Measurements from ENCODE around the gene MYL9. TPM values are rescaled to one million over a fixed set of nuclear protein-coding genes. Genes with fewer than 3 reads are reported as not detected.
A peak's percentile ranks its signal among the peaks of the same experiment; 100 is the strongest.

The MYL9 gene
- not detected for total RNA-seq

DNA sequence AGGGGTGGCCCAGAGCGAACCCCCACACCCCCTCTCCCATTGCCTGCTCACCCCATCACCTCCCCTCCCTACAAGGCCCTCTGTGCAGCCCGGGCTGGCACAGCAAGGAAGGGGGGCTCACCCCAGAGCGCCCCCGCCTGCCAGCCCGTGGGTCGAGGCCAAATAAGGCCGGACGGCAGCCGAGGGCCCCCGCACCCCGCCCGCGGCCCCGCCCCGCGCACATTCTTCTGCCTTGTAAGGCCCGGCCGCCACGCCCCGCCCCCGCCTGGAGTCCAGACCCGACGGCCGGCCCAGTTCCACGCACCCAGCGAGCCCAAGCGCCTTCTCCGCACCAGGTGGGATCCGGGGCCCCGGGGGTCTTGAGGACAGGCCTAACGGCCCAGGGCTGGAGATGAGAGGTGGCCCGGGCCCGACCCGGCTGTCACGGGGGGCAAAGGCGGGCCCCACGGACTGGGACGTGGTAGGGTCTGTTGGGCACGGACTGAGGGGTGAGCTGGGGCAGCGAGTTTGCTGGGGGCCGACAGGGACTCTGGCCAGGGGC, at the start of gene MYL9:
TSS of gene MYL9 (plus strand) at position 293 of the 541 bp plus-strand sequence. CDS start 3,366 bp downstream, outside the sequence.
- no peak for TF ChIP-seq CTCF (IDR thresholded peaks at IDR 0.05)
- ChIA-PET CTCF (interaction anchor here (0.7 kb wide), 1 partner anchor 18 kb away, joined by 3 read pairs; no protein-coding TSS in a partner anchor), POLR2A (no interaction called here)
- H3K27me3 Mint-ChIP-seq: no peaks in the 10 kb centered on the region
- H3K9me3 Mint-ChIP-seq: no peaks in the 10 kb centered on the region
- no peaks in the 10 kb centered on the region for H3K36me3 Mint-ChIP-seq (ENCODE audit: low read depth)
- no peak within 1 kb of the TSS for H3K4me3 Mint-ChIP-seq
- no peaks in the 10 kb centered on the region for H3K4me1 Mint-ChIP-seq (ENCODE audit: low read depth)
- no peak within 1 kb of the TSS for H3K27ac Mint-ChIP-seq
- peak; percentile 42 for ATAC-seq
- peak; percentile 13 for DNase-seq
- intact Hi-C loops (cut with micrococcal nuclease): no loop called here

DNA sequence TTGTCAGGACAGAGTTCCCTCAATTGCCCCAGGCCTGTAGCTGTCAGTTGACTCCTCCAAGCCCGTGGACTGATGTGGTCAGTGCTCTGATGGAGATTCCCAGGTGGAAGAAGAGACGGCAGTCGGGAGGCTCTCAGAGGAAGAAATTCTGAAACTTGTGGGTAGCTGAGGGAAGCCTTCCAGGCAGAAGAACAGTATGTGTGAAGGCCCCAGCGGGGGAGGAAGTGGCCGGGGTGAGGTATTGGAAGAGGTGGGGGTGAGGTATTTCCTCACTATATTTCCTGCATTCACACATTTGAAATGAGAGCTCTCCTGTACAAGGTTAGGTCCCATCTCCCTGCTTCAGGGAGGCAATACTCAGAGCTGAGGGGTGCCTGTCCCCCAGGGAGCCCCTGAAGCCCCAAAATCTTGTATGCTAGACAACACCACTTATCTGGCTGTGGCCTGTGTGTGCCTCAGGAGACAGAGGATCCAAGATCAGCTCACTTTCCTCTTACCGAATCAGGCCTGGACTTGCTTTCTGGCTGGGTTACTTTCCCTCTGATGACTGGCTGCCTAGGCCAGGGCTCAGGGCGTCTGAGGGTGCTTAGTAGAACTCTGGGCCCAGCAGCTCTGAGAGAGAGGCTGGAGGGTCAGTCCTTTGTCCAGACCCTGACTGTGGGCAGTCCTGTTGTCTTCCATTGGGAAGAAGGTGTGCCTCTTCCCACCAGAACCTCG, 49.3 kb upstream of the MYL9 start:
- ChIA-PET CTCF (interaction anchor here (1.0 to 2.3 kb wide), 11 partner anchors 10 to 292 kb away, joined by 3 to 8 read pairs (median 4); partner anchors contain the start of genes DSN1 and RAB5IF), POLR2A (interaction anchor here (1.0 to 1.1 kb wide), 3 partner anchors 8 to 24 kb away, joined by 3 to 6 read pairs (median 4); no protein-coding TSS in a partner anchor)
- Mint-ChIP-seq H3K27ac (peak overlapping the region; percentile 80), H3K9me3 (no peaks in the 10 kb centered on the region), H3K4me1 (ENCODE audit: low read depth) (peaks cover 29% of the 10 kb centered on the region), H3K36me3 (ENCODE audit: low read depth) (no peaks in the 10 kb centered on the region), H3K27me3 (no peaks in the 10 kb centered on the region), H3K4me3 (peak overlapping the region; percentile 19)
- peak; percentile 78 for DNase-seq
- TF ChIP-seq CTCF (IDR thresholded peaks at IDR 0.05): no peak
- ATAC-seq: peak; percentile 92
- intact Hi-C loops (cut with micrococcal nuclease): no loop called here

DNA sequence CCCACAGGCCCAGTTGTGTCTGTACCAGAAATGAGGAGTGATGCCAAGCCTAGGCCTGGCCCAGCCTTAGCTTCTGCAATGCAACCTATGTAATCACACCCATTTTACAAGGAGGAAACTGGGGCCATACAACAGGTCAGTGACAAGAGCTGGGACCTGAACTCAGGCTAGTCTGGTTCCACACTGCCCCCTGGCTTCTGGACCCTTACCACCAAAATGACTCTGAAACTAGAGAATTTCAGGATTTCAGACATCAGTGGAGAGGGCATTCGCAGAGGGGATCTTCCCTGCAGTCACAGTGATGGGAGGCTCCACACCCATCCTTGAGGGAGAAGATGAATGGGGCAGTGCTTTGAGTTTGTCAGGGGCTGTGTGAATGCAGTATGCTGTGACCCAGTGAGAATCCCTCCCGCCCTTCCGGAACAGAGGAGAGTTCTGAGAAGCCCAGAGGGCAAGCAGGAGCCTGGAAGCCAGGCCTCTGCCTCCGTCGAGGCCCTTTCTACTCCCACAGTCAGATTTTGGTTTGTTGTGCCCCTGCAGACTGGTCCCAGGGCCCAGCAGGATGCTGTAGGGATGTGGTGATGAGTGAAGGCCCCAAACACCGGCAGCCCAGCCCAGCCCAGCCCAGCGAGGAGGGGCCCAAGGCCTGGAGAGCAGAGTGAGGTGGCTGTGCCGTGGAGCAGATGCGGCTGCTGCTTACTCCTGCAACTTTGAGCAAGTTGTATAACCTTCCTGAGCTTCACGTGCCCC, 48.1 kb upstream of the MYL9 start:
- ATAC-seq: no peak
- peaks cover 29% of the 10 kb centered on the region for H3K4me1 Mint-ChIP-seq (ENCODE audit: low read depth)
- H3K27ac Mint-ChIP-seq: no peak overlapping the region
- ChIA-PET CTCF (interaction anchor here (0.7 to 2.3 kb wide), 6 partner anchors 7 to 281 kb away, joined by 3 to 8 read pairs (median 4); partner anchors contain the start of gene DSN1), POLR2A (interaction anchor here (1.0 kb wide), 1 partner anchor 26 kb away, joined by 3 read pairs; no protein-coding TSS in a partner anchor)
- H3K9me3 Mint-ChIP-seq: no peaks in the 10 kb centered on the region
- no peak overlapping the region for H3K4me3 Mint-ChIP-seq
- TF ChIP-seq CTCF (IDR thresholded peaks at IDR 0.05): no peak
- intact Hi-C loops (cut with micrococcal nuclease): no loop called here
- peak; percentile 52 for DNase-seq
- no peaks in the 10 kb centered on the region for H3K36me3 Mint-ChIP-seq (ENCODE audit: low read depth)
- H3K27me3 Mint-ChIP-seq: no peaks in the 10 kb centered on the region

GRCh38 chr20:36493801-36494114, 47.6 kb upstream of the MYL9 start:
- no peaks in the 10 kb centered on the region for H3K27me3 Mint-ChIP-seq
- H3K4me1 Mint-ChIP-seq (ENCODE audit: low read depth): peaks cover 29% of the 10 kb centered on the region
- no peaks in the 10 kb centered on the region for H3K9me3 Mint-ChIP-seq
- H3K36me3 Mint-ChIP-seq (ENCODE audit: low read depth): no peaks in the 10 kb centered on the region
- no peak overlapping the region for H3K27ac Mint-ChIP-seq
- no peak for TF ChIP-seq CTCF (IDR thresholded peaks at IDR 0.05)
- ATAC-seq (no peak), DNase-seq (no peak)
- CTCF ChIA-PET: interaction anchor here (0.7 to 2.3 kb wide), 2 partner anchors 8 kb away, joined by 3 to 8 read pairs; no protein-coding TSS in a partner anchor
- H3K4me3 Mint-ChIP-seq: no peak overlapping the region
- intact Hi-C loops (cut with micrococcal nuclease): no loop called here
- POLR2A ChIA-PET: interaction anchor here (0.8 kb wide), 1 partner anchor 464 kb away, joined by 3 read pairs; no protein-coding TSS in a partner anchor
